MM.1S (cell line): ENCODE results near the gene ITPRID1.
"Not testable (repeated sequence)": the region's sequence is repeated elsewhere in the genome, so short reads cannot be mapped to it uniquely, and the experiment has no call there.

Experiments used
- DNase-seq: peaks from one replicate; pipeline ENCODE4 v3.0.0-alpha.2; 2015
- H2AFZ ChIP-seq: fragments of 300-600 bp; sonication (generic); 2 replicates; pipeline ENCODE4 v1.6.0; 2016; ENCODE audit warnings: antibody characterized with exemption, low read length
- H3F3A ChIP-seq: fragments of 300-600 bp; sonication (generic); 2 replicates; pipeline ENCODE4 v1.6.1; 2016; ENCODE audit warnings: mild to moderate bottlenecking, antibody characterized with exemption, low read length, moderate library complexity, mixed read lengths; ENCODE audit not compliant: insufficient read depth
- H3K27ac ChIP-seq: fragments of 300-600 bp; sonication (generic); 2 replicates; pipeline ENCODE4 v1.5.1; 2016; ENCODE audit warnings: mild to moderate bottlenecking, low read length
- H3K27me3 ChIP-seq: fragments of 300-600 bp; sonication (generic); replicated peaks from 2 replicates; pipeline ENCODE4 v1.6.0; 2016; ENCODE audit warnings: low read length; ENCODE audit not compliant: insufficient read depth
- H3K36me3 ChIP-seq: fragments of 300-600 bp; sonication (generic); replicated peaks from 2 replicates; pipeline ENCODE4 v1.6.1; 2016; ENCODE audit warnings: mild to moderate bottlenecking, low read length, mixed read lengths; ENCODE audit not compliant: insufficient read depth
- H3K4me1 ChIP-seq: fragments of 300-600 bp; sonication (generic); 2 replicates; pipeline ENCODE4 v1.6.1; 2016; ENCODE audit warnings: low read length, mixed read lengths
- H3K4me2 ChIP-seq: fragments of 300-600 bp; sonication (generic); 2 replicates; pipeline ENCODE4 v1.6.0; 2016; ENCODE audit warnings: low read depth, low read length
- H3K4me3 ChIP-seq: fragments of 300-600 bp; sonication (generic); 2 replicates; pipeline ENCODE4 v1.5.1; 2016; ENCODE audit warnings: low read length, mixed read lengths
- H3K79me2 ChIP-seq: fragments of 300-600 bp; sonication (generic); 2 replicates; pipeline ENCODE4 v1.6.1; 2016; ENCODE audit warnings: mixed run types, low read length, mixed read lengths
- H3K9ac ChIP-seq: fragments of 300-600 bp; sonication (generic); 2 replicates; pipeline ENCODE4 v1.6.1; 2016; ENCODE audit warnings: low read length, mixed read lengths
- H3K9me2 ChIP-seq: fragments of 300-600 bp; sonication (generic); replicated peaks from 2 replicates; pipeline ENCODE4 v1.6.1; 2016; ENCODE audit warnings: mild to moderate bottlenecking, low read length, mixed read lengths; ENCODE audit not compliant: insufficient read depth
- H3K9me3 ChIP-seq: fragments of 300-600 bp; sonication (generic); replicated peaks from 2 replicates; pipeline ENCODE4 v1.6.1; 2016; ENCODE audit warnings: mild to moderate bottlenecking, low read length, mixed read lengths; ENCODE audit not compliant: insufficient read depth
- H4K20me1 ChIP-seq: fragments of 300-600 bp; sonication (generic); 2 replicates; pipeline ENCODE4 v1.6.1; 2016; ENCODE audit warnings: mild to moderate bottlenecking, low read length, moderate library complexity, mixed read lengths; ENCODE audit not compliant: insufficient read depth
- EZH2 ChIP-seq: fragments of 300-600 bp; sonication (generic); optimal IDR thresholded peaks from 2 replicates; pipeline ENCODE3; 2017; ENCODE audit warnings: low read depth, mild to moderate bottlenecking, antibody characterized with exemption, low read length, mixed read lengths
- EZH2phosphoT487 ChIP-seq: fragments of 300-600 bp; sonication (generic); IDR thresholded peaks from 2 replicates; pipeline ENCODE4 v1.6.1; 2018; ENCODE audit warnings: antibody characterized with exemption, low read length
- TF ChIP-seq, protein P1 (sequence below): fragments of 300-600 bp; sonication (generic); IDR thresholded peaks from 2 replicates; pipeline ENCODE4 v1.5.1; 2016; ENCODE audit warnings: antibody characterized with exemption, low read length, mixed read lengths

The ITPRID1 gene

GRCh38 chr7:31526864-31527263 lies 13.0 kb downstream of the ITPRID1 start:
- Histone ChIP-seq H3K4me1 (no peaks in the 10 kb centered on the region), H3K4me3 (no peak overlapping the region), H4K20me1 (no peaks in the 10 kb centered on the region), H3K9me3 (no peaks in the 10 kb centered on the region), H3K4me2 (no peak overlapping the region), H3F3A (no peaks in the 10 kb centered on the region), H3K79me2 (no peaks in the 10 kb centered on the region), H3K9me2 (no peaks in the 10 kb centered on the region), H3K9ac (no peak overlapping the region), H3K36me3 (no peaks in the 10 kb centered on the region), H3K27ac (no peak overlapping the region), H3K27me3 (no peaks in the 10 kb centered on the region), H2AFZ (no peak overlapping the region)
- no peak for TF ChIP-seq EZH2
- TF ChIP-seq, protein P1, sequence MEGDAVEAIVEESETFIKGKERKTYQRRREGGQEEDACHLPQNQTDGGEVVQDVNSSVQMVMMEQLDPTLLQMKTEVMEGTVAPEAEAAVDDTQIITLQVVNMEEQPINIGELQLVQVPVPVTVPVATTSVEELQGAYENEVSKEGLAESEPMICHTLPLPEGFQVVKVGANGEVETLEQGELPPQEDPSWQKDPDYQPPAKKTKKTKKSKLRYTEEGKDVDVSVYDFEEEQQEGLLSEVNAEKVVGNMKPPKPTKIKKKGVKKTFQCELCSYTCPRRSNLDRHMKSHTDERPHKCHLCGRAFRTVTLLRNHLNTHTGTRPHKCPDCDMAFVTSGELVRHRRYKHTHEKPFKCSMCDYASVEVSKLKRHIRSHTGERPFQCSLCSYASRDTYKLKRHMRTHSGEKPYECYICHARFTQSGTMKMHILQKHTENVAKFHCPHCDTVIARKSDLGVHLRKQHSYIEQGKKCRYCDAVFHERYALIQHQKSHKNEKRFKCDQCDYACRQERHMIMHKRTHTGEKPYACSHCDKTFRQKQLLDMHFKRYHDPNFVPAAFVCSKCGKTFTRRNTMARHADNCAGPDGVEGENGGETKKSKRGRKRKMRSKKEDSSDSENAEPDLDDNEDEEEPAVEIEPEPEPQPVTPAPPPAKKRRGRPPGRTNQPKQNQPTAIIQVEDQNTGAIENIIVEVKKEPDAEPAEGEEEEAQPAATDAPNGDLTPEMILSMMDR, result no peak
- TF ChIP-seq EZH2phosphoT487, result no peak
- no peak for DNase-seq

DNA sequence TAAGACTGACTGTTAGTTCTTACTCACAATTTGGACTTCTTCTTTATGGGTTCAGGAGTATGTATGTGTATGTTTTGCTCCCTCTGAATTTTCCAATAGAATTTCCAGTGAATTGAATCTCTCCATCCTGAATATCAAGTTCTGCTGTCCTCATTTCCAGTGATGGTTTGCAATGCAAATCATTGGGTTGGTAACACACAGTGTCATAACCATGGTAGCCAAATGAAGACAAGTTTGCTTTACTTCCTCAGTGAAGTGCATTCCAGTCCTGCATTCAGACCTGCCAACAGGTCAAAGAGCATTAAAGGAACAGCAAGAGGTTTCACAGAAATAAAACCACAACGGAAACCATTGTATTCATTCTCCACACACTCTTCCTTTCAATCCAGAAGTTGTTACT lies 15.2 kb downstream of the ITPRID1 start:
- H3F3A ChIP-seq, result no peaks in the 10 kb centered on the region
- H3K4me2 ChIP-seq, result no peak overlapping the region
- H3K4me3 ChIP-seq, result no peak overlapping the region
- no peaks in the 10 kb centered on the region for H3K9me2 ChIP-seq
- no peaks in the 10 kb centered on the region for H3K4me1 ChIP-seq
- DNase-seq, result no peak
- H4K20me1 ChIP-seq, result no peaks in the 10 kb centered on the region
- no peaks in the 10 kb centered on the region for H3K9me3 ChIP-seq
- H2AFZ ChIP-seq, result no peak overlapping the region
- no peak overlapping the region for H3K9ac ChIP-seq
- H3K79me2 ChIP-seq, result no peaks in the 10 kb centered on the region
- no peaks in the 10 kb centered on the region for H3K27me3 ChIP-seq
- no peak overlapping the region for H3K27ac ChIP-seq
- TF ChIP-seq EZH2 (no peak), EZH2phosphoT487 (no peak)
- TF ChIP-seq, protein P1, result no peak
- no peaks in the 10 kb centered on the region for H3K36me3 ChIP-seq

DNA sequence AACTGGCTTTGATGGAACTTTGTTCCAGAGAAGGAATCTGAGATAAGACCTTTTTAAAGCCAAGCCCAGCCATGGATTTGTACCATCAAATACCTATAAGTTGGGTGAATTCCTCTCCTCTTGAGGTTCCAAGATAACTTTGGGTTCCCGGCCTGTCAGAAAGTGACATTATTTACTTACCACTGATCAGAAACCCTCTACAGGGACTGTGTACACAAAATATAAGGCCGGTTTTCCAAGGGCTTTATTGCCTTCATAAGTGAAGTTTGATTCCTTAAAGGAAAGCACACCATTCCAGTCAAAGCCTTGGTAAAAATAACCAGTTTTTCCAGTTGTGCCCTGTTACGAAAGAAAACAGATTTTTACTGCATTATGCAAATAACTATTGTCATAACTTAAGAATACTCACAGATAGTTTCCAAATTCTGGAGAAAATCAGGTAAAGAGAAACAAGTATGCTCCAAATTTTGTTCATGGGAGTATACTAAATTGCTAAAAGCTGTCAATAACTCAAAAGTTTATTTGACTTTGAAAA lies 26.8 kb downstream of the ITPRID1 start:
- H4K20me1 ChIP-seq, H3F3A ChIP-seq, H3K27me3 ChIP-seq, H3K9me2 ChIP-seq, H3K79me2 ChIP-seq, DNase-seq, H2AFZ ChIP-seq, H3K9me3 ChIP-seq, H3K4me2 ChIP-seq, H3K36me3 ChIP-seq, H3K27ac ChIP-seq, H3K4me3 ChIP-seq, H3K4me1 ChIP-seq, H3K9ac ChIP-seq: not testable (repeated sequence)

GRCh38 chr7:31545549-31545948 lies 31.7 kb downstream of the ITPRID1 start:
- Histone ChIP-seq H3K27ac (no peak overlapping the region), H3K9ac (no peak overlapping the region)

More at GRCh38 chr7:31545549-31545948, 31.7 kb downstream of the ITPRID1 start:
- Histone ChIP-seq H3K36me3 (no peaks in the 10 kb centered on the region), H3K9me2 (no peaks in the 10 kb centered on the region), H3K79me2 (no peaks in the 10 kb centered on the region), H4K20me1 (no peaks in the 10 kb centered on the region), H3K4me3 (no peak overlapping the region), H3K4me1 (no peaks in the 10 kb centered on the region), H3F3A (no peaks in the 10 kb centered on the region), H3K9me3 (no peaks in the 10 kb centered on the region), H3K4me2 (no peak overlapping the region), H3K27me3 (no peaks in the 10 kb centered on the region), H2AFZ (no peak overlapping the region)
- TF ChIP-seq EZH2phosphoT487, result no peak
- TF ChIP-seq, protein P1, result no peak
- no peak for TF ChIP-seq EZH2
- DNase-seq, result no peak
